Measurements from ENCODE around the gene MAP3K7CL.

The MAP3K7CL gene

DNA sequence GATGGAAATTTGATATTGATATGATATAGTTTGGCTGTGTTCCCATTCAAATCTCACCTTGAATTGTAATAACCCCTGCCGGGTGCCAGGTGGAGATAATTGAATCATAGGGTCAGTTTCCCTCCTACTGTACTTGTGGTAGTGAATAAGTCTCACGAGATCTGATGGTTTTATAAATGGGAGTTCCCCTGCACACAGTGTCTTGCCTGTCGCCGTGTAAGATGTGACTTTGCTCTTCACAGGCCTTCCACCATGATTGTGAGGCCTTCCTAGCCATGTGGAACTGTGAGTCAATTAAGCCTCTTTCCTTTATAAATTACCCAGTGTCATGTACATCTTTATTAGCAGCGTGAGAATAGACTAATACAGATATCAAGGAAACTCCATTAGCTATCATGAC, 74.6 kb downstream of the MAP3K7CL start:
- DNase-seq = no peak

GRCh38 chr21:29205988-29206387, 75.5 kb downstream of the MAP3K7CL start:
- no peak for DNase-seq

GRCh38 chr21:29206445-29206844, 76.0 kb downstream of the MAP3K7CL start:
- no peak for DNase-seq

DNA sequence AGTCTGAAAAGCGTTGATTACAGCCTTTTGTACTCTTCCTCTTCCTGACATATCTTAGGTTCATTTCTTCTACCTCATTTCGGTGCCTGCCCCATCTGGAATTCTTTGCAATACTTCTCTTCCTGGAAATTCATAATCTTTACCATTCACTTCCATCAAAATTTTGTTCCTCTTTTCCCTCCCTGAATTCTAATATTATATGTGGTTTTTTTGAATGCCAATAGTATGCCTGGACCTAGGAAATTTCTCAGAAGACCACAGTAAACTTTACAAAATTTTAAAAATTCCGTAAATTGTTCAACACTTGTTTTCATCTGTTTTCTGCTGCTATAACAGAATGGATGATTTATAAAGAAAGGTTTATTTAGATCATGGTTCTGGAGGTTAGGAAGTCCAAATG, 76.8 kb downstream of the MAP3K7CL start:
- DNase-seq = no peak

GRCh38 chr21:29208044-29208681, 77.7 kb downstream of the MAP3K7CL start:
- DNase-seq = no peak

GRCh38 chr21:29208682-29209059, 78.2 kb downstream of the MAP3K7CL start:
- no peak for DNase-seq

DNA sequence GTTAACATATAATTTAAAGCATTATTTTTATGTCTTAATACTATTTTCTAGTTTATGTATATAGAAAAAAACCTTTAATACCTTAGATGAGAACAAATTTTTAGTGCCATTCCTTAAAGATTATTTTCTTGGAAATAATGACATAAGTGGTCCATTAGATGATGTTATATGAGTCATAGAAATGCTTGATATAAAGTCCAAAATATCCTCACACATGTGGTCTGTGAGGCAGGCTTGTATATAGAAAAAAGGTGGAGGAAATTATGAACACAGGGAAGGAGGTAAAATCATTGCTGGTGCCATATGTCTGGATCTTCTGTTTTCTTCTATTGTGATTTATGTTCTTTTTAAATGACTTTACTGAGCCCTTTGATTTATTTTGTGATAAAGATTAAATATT, 79.3 kb downstream of the MAP3K7CL start:
- DNase-seq = no peak

- no peak for DNase-seq
Measured at GRCh38 chr21:29211205-29211604, 80.8 kb downstream of the MAP3K7CL start.

- DNase-seq = no peak
Measured at GRCh38 chr21:29212446-29212845, 82.0 kb downstream of the MAP3K7CL start.

- DNase-seq = no peak
Measured at GRCh38 chr21:29213513-29214385, 83.3 kb downstream of the MAP3K7CL start.

DNA sequence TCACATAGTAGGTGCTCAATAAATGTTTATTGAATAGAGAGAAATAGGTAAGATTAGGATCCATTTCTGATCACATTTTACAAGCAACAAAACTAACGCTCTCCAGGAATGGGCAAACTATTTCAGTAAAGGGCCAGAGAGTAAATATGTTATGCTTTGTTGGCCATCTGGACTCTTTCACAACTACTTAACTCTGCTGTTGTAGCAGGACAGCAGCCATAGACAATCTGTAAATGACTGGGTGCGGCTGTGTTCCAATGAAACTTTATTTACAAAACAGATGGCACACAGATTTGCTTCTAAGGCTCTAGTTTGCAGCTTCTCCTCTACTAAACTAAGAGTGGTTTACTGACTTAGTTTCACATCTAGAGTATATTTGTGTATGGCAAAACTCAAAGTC, 85.3 kb downstream of the MAP3K7CL start:
- DNase-seq = no peak

- DNase-seq = no peak
Measured at GRCh38 chr21:29217818-29218291, 87.4 kb downstream of the MAP3K7CL start.

GRCh38 chr21:29218749-29219148, 88.3 kb downstream of the MAP3K7CL start:
- DNase-seq = no peak

GRCh38 chr21:29219165-29219770, 88.8 kb downstream of the MAP3K7CL start:
- DNase-seq = no peak

DNA sequence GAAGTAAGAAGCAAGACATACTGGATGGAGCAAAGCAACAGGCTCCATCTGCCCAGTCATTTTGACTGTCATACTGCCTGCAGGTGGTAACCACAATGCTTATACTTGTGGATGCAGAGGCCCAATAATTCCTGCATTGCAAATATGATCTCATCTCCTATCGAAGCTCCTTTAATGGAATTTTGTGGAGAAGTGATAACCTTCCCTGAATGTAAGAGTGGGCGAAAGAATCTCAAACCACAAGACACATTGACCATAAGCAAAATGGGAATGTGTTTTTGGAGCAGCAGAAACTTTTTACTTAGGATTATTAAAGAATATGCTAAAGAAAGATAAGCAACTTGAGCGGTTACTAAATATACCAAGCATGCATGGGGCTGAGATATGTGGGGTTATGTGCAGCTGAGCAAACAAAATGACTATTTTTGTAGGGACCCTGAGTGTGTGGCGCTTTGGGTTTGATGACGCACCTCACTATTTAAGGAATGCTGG, 90.9 kb downstream of the MAP3K7CL start:
- DNase-seq = no peak

DNA sequence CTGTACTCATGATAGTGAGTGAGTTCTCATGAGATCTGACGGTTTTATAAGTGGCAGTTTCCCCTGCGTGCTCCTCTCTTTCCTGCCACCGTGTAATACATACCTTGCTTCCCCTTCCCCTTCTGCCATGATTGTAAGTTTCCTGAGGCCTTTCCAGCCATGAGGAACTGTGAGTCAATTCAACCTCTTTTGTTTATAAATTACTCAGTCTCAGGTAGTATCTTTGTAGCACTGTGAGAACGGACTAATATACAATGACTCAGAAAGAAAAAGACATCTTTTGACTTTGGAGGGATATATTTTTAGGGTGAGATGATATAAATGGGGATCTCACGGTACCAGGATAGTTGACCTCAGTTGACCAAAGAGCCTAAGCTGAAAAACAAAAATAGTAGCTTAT, 93.6 kb downstream of the MAP3K7CL start:
- no peak for DNase-seq

Measured in activated CD4-positive, alpha-beta T cell treated with anti-CD3 and anti-CD28 coated beads, Interleukin-2, amount 50 U/mL, for 1 hour (primary cell).